ENCODE data around the gene CHPF2.

The CHPF2 gene

DNA sequence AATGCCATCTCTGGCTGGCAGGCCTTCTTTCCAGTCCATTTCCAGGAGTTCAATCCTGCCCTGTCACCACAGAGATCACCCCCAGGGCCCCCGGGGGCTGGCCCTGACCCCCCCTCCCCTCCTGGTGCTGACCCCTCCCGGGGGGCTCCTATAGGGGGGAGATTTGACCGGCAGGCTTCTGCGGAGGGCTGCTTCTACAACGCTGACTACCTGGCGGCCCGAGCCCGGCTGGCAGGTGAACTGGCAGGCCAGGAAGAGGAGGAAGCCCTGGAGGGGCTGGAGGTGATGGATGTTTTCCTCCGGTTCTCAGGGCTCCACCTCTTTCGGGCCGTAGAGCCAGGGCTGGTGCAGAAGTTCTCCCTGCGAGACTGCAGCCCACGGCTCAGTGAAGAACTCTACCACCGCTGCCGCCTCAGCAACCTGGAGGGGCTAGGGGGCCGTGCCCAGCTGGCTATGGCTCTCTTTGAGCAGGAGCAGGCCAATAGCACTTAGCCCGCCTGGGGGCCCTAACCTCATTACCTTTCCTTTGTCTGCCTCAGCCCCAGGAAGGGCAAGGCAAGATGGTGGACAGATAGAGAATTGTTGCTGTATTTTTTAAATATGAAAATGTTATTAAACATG is 6.0 kb downstream of the CHPF2 start:
- TF ChIP-seq, protein P1, sequence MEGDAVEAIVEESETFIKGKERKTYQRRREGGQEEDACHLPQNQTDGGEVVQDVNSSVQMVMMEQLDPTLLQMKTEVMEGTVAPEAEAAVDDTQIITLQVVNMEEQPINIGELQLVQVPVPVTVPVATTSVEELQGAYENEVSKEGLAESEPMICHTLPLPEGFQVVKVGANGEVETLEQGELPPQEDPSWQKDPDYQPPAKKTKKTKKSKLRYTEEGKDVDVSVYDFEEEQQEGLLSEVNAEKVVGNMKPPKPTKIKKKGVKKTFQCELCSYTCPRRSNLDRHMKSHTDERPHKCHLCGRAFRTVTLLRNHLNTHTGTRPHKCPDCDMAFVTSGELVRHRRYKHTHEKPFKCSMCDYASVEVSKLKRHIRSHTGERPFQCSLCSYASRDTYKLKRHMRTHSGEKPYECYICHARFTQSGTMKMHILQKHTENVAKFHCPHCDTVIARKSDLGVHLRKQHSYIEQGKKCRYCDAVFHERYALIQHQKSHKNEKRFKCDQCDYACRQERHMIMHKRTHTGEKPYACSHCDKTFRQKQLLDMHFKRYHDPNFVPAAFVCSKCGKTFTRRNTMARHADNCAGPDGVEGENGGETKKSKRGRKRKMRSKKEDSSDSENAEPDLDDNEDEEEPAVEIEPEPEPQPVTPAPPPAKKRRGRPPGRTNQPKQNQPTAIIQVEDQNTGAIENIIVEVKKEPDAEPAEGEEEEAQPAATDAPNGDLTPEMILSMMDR (IDR thresholded peaks at IDR 0.05; ENCODE audit: extremely low read depth, insufficient read depth, missing control alignments), result no peak
- in situ Hi-C loops (cut with MboI; ENCODE audit: low pct_unique_long_range_greater_than_20kb, low sequenced_read_pairs, unreplicated experiment), result no loop called here
- DNase-seq (ENCODE audit: low spot score), result no peak

DNA sequence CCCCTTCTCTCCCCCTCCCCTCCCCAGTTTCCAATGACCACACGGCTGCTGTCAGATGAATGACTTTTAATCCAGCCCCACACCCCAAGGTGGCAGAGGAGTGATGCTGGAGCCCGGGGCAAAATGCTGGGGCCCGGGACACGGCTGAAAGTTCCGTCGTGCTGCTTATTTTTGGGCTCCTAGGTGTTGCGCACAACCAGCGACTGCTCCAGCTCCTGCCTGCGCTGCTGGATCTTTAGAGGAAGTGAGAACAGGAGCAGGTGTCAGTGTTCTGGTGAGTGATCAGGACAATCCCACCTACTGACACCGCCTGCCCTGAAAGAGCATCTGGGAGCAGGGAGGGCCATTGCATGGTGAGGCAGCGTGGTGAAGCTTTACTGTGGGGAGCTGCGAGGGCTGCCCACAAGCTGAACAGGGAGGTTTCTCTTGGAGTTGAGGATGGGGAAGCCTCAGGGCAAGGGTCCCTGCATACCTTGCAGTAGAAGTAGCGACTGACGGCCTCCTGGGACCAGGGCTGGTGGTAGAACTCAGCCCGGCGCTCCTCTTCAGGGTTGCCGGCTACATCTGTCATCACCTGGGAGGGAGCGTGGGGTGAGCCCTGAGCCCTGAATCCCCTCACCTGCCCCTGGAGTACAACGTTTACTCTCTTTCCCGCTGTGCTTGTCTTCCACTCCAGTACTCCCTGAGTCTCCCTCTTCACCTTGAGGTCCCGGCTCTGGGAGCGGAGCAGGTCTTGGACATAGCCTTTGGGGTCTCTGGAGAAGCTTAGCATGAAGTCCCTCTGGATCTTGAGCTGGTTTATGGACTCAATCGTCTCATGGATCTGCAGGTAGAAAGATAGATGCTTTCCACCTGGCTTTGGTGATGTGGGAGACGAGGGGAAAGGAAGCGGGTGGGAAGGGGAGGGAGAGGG is 6.9 kb downstream of the CHPF2 start:
- no peak for DNase-seq (ENCODE audit: low spot score)
- in situ Hi-C loops (cut with MboI; ENCODE audit: low pct_unique_long_range_greater_than_20kb, low sequenced_read_pairs, unreplicated experiment), result no loop called here
- TF ChIP-seq, protein P1 (IDR thresholded peaks at IDR 0.05; ENCODE audit: extremely low read depth, insufficient read depth, missing control alignments), result no peak

DNA sequence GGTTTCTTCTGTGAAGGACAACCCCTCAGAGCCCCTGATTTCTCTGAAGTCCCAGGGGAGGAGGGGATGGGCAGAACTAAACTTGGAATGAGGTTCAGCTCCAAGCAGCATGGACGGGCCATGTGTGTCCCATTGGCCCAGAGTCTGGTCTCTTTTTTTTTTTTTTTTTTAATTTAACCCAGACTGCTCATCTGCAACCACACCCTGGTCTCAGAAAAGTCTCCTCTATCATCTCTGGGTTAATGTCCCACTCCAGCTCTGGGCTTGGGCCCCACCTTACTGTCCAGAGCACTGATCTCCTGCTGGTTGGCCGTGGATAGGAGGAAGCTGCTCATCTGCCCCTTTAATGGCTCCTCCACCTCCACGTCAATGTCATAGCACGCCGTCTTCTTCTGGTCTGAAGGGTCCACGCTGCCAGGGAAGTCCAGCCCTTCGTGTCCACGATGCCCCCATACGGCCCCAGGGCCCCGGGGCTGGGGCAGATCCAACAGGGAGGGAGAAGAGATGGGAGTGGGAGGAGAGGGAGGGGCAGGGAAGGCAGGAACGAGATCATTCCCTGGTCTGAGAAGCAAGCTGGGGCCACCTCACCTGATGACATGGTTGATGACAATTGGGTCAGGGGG is 7.7 kb downstream of the CHPF2 start:
- no peak for DNase-seq (ENCODE audit: low spot score)
- TF ChIP-seq, protein P1 (IDR thresholded peaks at IDR 0.05; ENCODE audit: extremely low read depth, insufficient read depth, missing control alignments), result no peak
- in situ Hi-C loops (cut with MboI; ENCODE audit: low pct_unique_long_range_greater_than_20kb, low sequenced_read_pairs, unreplicated experiment), result no loop called here

DNA sequence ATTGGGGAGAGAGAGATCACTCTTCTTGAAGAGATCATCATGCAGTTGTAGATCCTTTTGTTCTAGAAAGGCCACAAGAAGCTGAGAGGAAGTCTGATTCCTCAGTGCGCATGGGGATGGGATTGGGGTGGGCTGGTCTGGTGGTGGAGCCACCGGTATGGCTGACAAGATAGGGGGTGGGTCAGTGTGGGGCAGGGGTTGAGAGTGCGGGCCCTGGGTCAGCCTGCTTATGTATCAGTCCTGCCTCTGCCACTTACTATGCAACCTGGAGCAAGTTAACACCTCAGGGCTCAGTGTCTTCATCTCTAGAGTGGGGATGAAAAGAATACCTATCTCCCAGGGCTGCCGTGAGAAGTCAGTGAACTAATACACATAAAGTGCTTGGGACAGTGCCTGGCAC is 8.3 kb downstream of the CHPF2 start:
- TF ChIP-seq, protein P1 (IDR thresholded peaks at IDR 0.05; ENCODE audit: extremely low read depth, insufficient read depth, missing control alignments), result no peak
- in situ Hi-C loops (cut with MboI; ENCODE audit: low pct_unique_long_range_greater_than_20kb, low sequenced_read_pairs, unreplicated experiment), result no loop called here
- DNase-seq (ENCODE audit: low spot score), result no peak

DNA sequence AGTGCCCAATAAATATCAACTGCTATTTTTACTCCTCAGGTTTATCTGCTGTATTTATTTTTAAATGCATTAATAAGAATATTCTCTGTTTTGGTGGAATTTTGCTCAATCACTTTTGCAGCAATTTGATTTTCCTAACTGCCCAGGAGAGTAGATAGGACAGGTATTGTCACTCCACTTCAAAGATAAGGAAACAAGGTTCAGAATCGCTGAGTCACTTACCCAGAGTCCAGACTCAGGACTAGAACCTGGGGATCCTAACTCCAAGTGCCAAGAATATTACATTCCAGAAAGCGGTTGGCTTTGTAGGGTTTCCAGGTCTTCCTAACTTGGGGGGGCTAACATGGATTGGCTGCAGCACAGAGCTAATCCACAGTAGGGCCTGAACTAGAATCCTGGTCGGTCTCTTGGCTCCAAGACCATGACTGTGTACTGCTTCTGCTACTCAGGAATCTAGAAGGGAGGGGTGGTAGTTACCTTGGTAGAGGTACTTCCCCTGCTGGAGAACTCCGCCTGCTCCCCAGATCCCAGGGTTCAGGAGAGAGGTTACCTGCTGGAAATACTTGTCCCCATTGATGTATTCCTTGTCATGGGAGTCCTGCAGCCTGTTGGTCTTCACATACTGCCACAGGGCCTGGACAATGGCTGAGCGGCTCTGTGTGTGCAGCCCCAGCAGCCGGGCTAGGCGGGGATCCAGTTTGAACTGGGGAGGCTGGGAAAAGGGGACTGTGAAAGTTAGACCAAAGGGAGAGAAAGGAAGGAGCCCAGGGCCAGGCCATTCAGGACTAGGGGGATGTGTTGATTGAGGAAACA is 8.9 kb downstream of the CHPF2 start:
- TF ChIP-seq, protein P1 (IDR thresholded peaks at IDR 0.05; ENCODE audit: extremely low read depth, insufficient read depth, missing control alignments), result no peak
- in situ Hi-C loops (cut with MboI; ENCODE audit: low pct_unique_long_range_greater_than_20kb, low sequenced_read_pairs, unreplicated experiment), result no loop called here
- DNase-seq (ENCODE audit: low spot score), result no peak

DNA sequence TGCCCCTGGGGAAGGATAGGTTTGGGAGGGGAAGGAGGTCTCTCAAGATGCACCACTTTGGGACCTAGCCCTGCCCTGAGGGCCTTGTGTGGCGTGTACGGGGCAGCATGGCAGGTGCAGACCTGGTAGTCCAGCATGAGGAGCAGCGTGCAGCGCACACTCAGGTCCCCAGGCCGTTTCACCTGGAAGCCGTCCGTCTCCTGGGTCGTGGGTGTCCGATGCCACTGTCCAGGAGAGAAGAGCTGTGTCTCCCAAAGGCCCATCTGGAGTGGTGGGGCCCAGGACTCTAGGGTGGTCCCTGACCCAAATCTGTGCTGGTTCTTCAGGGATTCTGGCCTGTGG is 9.4 kb downstream of the CHPF2 start:
- in situ Hi-C loops (cut with MboI; ENCODE audit: low pct_unique_long_range_greater_than_20kb, low sequenced_read_pairs, unreplicated experiment), result no loop called here
- no peak for DNase-seq (ENCODE audit: low spot score)
- TF ChIP-seq, protein P1 (IDR thresholded peaks at IDR 0.05; ENCODE audit: extremely low read depth, insufficient read depth, missing control alignments), result no peak
